SU-DHL-6 (cell line): ENCODE data around the gene DNAJB2.

Experiments
- H2AFZ ChIP-seq: fragments of 200-600 bp; sonication (generic); 2 replicates; pipeline ENCODE4 v1.6.1; 2014; ENCODE audit warnings: low read depth, mild to moderate bottlenecking, moderate library complexity, mixed read lengths, antibody characterized with exemption, low read length; ENCODE audit not compliant: severe bottlenecking
- H3F3A ChIP-seq: fragments of 200-600 bp; shearing (Covaris generic); 2 replicates; pipeline ENCODE4 v1.6.0; 2016; ENCODE audit warnings: antibody characterized with exemption, mild to moderate bottlenecking; ENCODE audit not compliant: insufficient read depth
- H3K27ac ChIP-seq: fragments of 200-600 bp; sonication (generic); 2 replicates; pipeline ENCODE4 v1.5.1; 2016; ENCODE audit warnings: low read depth, mild to moderate bottlenecking, low read length, moderate library complexity, mixed read lengths
- H3K27me3 ChIP-seq: fragments of 200-600 bp; sonication (generic), shearing (Covaris generic); 2 replicates; pipeline ENCODE4 v1.6.0; 2014; ENCODE audit warnings: mild to moderate bottlenecking, low read length
- H3K36me3 ChIP-seq: fragments of 200-600 bp; sonication (generic); 2 replicates; pipeline ENCODE4 v1.6.1; 2014; ENCODE audit warnings: mild to moderate bottlenecking, low read length, mixed read lengths
- H3K4me2 ChIP-seq: fragments of 300-600, 200-600 bp; shearing (Covaris generic), sonication (generic); 2 replicates; pipeline ENCODE4 v1.6.0; 2014; ENCODE audit warnings: low read length, low read depth, mild to moderate bottlenecking; ENCODE audit not compliant: poor library complexity, severe bottlenecking
- H3K4me3 ChIP-seq: fragments of 200-600 bp; sonication (generic); 2 replicates; pipeline ENCODE4 v1.5.1; 2014; ENCODE audit warnings: antibody characterized with exemption, low read length, mild to moderate bottlenecking, mixed read lengths; ENCODE audit not compliant: insufficient read depth, poor library complexity, severe bottlenecking
- H3K79me2 ChIP-seq: fragments of 200-600 bp; sonication (generic); 2 replicates; pipeline ENCODE4 v1.6.1; 2014; ENCODE audit warnings: mild to moderate bottlenecking, low read length, moderate library complexity; ENCODE audit not compliant: insufficient read depth
- H3K9ac ChIP-seq: fragments of 200-600 bp; sonication (generic); 2 replicates; pipeline ENCODE4 v1.7.0; 2014; ENCODE audit warnings: mild to moderate bottlenecking, low read length
- H3K9me2 ChIP-seq: fragments of 200-600 bp; sonication (generic); replicated peaks from 2 replicates; pipeline ENCODE4 v1.6.1; 2014; ENCODE audit warnings: low read length; ENCODE audit not compliant: insufficient read depth
- H3K9me3 ChIP-seq: fragments of 200-600 bp; sonication (generic); 2 replicates; pipeline ENCODE4 v1.6.1; 2014; ENCODE audit warnings: low read length, mixed read lengths; ENCODE audit not compliant: insufficient read depth
- H4K20me1 ChIP-seq: fragments of 200-600 bp; sonication (generic); 2 replicates; pipeline ENCODE4 v1.6.1; 2014; ENCODE audit warnings: low read depth, mild to moderate bottlenecking, antibody characterized with exemption, low read length, moderate library complexity, mixed read lengths
- EZH2phosphoT487 ChIP-seq: fragments of 200-600 bp; sonication (generic), shearing (Covaris generic); conservative IDR thresholded peaks from 2 replicates; pipeline ENCODE4 v1.6.1; 2018; ENCODE audit warnings: mild to moderate bottlenecking, antibody characterized with exemption, low read length, moderate library complexity, mixed read lengths
- TF ChIP-seq, protein P1 (sequence below): fragments of 200-600 bp; sonication (generic); IDR thresholded peaks from one replicate; pipeline ENCODE4 v1.5.1; 2017; ENCODE audit warnings: antibody characterized with exemption, mild to moderate bottlenecking, low read length, moderate library complexity; ENCODE audit not compliant: insufficient read depth, poor library complexity, severe bottlenecking

DNAJB2 gene

DNA sequence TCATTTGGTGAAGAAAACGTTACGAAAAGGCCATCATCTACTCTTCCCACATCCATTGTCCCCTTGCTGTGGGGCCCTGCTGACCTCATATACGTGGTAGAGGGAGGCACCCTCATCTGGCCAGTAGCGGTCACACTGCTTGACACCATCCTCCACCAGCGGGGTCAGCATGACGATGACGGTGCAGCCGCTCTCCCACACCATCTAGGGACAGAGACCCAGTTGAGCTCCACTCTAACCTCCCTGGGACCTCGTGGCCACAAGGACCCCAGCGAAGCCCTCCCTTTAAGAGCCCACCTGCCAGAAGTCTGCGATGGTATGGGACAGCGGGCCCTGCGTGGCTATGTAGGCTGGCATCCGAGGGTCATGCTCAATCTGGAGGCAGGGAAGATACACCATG is 17.0 kb downstream of the DNAJB2 start:
- Histone ChIP-seq H3K9me2 (no peaks in the 10 kb centered on the region), H3K4me2 (no peak overlapping the region), H3K79me2 (no peaks in the 10 kb centered on the region), H2AFZ (no peak overlapping the region), H4K20me1 (no peaks in the 10 kb centered on the region), H3K4me3 (no peak overlapping the region), H3K9ac (no peak overlapping the region), H3K9me3 (no peaks in the 10 kb centered on the region), H3K36me3 (no peaks in the 10 kb centered on the region), H3K27me3 (no peaks in the 10 kb centered on the region), H3F3A (no peaks in the 10 kb centered on the region), H3K27ac (no peak overlapping the region)
- TF ChIP-seq, protein P1, sequence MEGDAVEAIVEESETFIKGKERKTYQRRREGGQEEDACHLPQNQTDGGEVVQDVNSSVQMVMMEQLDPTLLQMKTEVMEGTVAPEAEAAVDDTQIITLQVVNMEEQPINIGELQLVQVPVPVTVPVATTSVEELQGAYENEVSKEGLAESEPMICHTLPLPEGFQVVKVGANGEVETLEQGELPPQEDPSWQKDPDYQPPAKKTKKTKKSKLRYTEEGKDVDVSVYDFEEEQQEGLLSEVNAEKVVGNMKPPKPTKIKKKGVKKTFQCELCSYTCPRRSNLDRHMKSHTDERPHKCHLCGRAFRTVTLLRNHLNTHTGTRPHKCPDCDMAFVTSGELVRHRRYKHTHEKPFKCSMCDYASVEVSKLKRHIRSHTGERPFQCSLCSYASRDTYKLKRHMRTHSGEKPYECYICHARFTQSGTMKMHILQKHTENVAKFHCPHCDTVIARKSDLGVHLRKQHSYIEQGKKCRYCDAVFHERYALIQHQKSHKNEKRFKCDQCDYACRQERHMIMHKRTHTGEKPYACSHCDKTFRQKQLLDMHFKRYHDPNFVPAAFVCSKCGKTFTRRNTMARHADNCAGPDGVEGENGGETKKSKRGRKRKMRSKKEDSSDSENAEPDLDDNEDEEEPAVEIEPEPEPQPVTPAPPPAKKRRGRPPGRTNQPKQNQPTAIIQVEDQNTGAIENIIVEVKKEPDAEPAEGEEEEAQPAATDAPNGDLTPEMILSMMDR: no peak
- TF ChIP-seq EZH2phosphoT487: no peak

DNA sequence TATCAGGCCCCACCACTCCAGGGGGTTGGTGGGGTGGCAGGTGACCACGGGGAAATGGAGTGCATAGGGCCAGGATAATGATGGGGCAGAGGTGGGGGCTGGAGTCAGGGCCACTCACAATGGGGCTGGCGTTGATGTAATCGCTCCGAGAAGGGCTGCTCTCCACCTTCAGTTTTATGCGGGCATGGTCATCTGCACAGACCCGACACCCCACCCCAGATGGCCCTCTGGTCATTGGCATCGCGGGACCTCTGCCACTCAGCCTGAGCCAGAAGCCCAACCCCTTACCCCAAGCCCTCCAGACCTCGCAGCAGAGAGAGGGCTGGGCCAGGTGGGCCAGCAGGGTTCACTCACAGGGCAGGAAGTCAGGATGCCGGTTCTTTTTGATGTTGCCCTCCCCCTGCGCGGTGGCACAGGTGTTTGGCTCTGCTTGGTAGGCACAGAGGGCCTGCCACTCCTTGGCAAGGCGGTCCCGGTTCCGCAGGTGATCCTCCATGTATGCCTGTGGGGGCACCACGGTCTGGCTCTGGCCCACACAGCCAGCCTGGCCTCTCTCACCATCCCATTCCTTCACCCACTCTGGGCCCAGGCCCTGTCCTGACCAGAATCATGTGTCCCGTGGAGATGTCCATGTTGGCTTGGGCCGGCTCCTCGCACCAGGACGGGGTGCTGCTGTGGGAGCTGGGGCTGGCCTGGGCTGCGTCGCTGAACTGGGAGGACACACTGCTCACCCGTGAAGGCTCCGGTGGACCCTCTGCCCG is 17.6 kb downstream of the DNAJB2 start:
- Histone ChIP-seq H3K9ac (no peak overlapping the region), H3K27me3 (no peaks in the 10 kb centered on the region)
- TF ChIP-seq EZH2phosphoT487: no peak
- TF ChIP-seq, protein P1: no peak

DNA sequence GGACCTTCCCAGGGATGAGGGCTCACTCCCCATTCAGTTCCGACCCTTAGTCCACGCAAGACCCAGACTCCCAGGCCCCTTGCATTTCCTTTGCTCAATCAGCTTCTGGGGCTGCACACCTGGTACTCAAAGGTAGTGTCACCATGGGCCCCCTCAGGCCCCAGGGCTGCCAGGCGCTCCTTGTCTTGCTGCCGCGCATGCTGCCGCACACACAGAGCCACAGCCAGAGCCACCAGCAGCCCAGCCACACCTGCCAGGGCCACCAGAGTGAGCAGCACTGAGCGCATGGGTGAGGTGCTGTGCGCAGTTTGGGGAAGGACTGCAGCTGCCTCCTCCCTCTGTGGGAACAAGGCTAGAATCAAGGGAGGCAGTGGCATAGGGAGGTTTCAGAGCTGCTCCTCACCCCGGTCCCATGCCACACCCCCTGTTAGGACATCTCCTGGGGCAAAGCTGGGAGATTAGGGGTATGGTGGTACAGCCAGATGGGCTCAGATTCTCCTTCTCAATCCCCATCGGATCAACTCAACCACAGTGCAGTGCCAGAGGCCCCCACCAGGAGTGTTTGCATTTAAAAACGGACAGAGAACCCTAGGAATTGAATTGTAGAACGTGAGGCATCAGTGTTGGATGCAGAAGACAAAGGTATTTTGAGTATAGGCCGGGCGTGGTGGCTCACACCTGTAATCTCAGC is 18.7 kb downstream of the DNAJB2 start:
- no peak for TF ChIP-seq EZH2phosphoT487
- TF ChIP-seq, protein P1: no peak
- Histone ChIP-seq H3K27me3 (no peaks in the 10 kb centered on the region), H3K79me2 (no peaks in the 10 kb centered on the region), H4K20me1 (no peaks in the 10 kb centered on the region), H3K4me3 (no peak overlapping the region), H3K36me3 (no peaks in the 10 kb centered on the region), H2AFZ (no peak overlapping the region), H3K9ac (no peak overlapping the region), H3F3A (no peaks in the 10 kb centered on the region), H3K27ac (no peak overlapping the region), H3K9me3 (no peaks in the 10 kb centered on the region), H3K4me2 (no peak overlapping the region), H3K9me2 (no peaks in the 10 kb centered on the region)

More for the DNA sequence above, 17.6 kb downstream of the DNAJB2 start:
- H3F3A ChIP-seq: no peaks in the 10 kb centered on the region
- no peak overlapping the region for H3K27ac ChIP-seq
- H3K9me2 ChIP-seq: no peaks in the 10 kb centered on the region
- no peak overlapping the region for H3K4me3 ChIP-seq
- no peaks in the 10 kb centered on the region for H4K20me1 ChIP-seq
- no peaks in the 10 kb centered on the region for H3K36me3 ChIP-seq
- no peaks in the 10 kb centered on the region for H3K79me2 ChIP-seq
- H3K9me3 ChIP-seq: no peaks in the 10 kb centered on the region
- H3K4me2 ChIP-seq: no peak overlapping the region
- no peak overlapping the region for H2AFZ ChIP-seq
